ENCODE data around the gene CAPZA3. TPM values are rescaled to one million over a fixed set of nuclear protein-coding genes. Genes with fewer than 3 reads are reported as not detected.

CAPZA3 gene
- total RNA-seq, 1 experiment from 2014 or later = not detected

- no peaks in the 10 kb centered on the region for H3K27me3 ChIP-seq (replicated peaks; ENCODE audit: insufficient read depth, low read depth, low read length, poor library complexity)
- intact Hi-C loops (cut with micrococcal nuclease; ENCODE audit: unreplicated experiment) = no loop called here
- no TSS peak for BruUV-seq (replicated peaks)
- H3K4me1 ChIP-seq (ENCODE audit: insufficient read depth, low read length, poor library complexity, severe bottlenecking) = no peaks in the 10 kb centered on the region
- no peak overlapping the region for H3K27ac ChIP-seq (ENCODE audit: low read depth, low read length, poor library complexity, severe bottlenecking)
- CTCF ChIA-PET = no interaction called here
- H3K9me3 ChIP-seq (ENCODE audit: low read depth, low read length, poor library complexity, severe bottlenecking) = no peaks in the 10 kb centered on the region
- H3K36me3 ChIP-seq (ENCODE audit: insufficient read depth, low read length, poor library complexity, severe bottlenecking) = no peaks in the 10 kb centered on the region
- no peak for DNase-seq (ENCODE audit: low spot score)
- POLR2A ChIA-PET (ENCODE audit: low non-redundant PET) = no interaction called here
- no peak for TF ChIP-seq EZH2 (IDR thresholded peaks at IDR 0.05; ENCODE audit: borderline replicate concordance, low read depth, low read length, poor library complexity, severe bottlenecking)
- no peak overlapping the region for H3K4me3 ChIP-seq (ENCODE audit: low read depth, low read length, poor library complexity, severe bottlenecking)
Observed at GRCh38 chr12:18696971-18697602, 40.8 kb upstream of the CAPZA3 start.

- no peaks in the 10 kb centered on the region for H3K27me3 ChIP-seq (replicated peaks; ENCODE audit: insufficient read depth, low read depth, low read length, poor library complexity)
- H3K27ac ChIP-seq (ENCODE audit: low read depth, low read length, poor library complexity, severe bottlenecking) = no peak overlapping the region
- DNase-seq (ENCODE audit: low spot score) = no peak
- ChIA-PET POLR2A (ENCODE audit: low non-redundant PET) (no interaction called here), CTCF (no interaction called here)
- TF ChIP-seq CTCF (conservative IDR thresholded peaks at IDR 0.05; ENCODE audit: low read depth, low read length) (no peak), EZH2 (IDR thresholded peaks at IDR 0.05; ENCODE audit: borderline replicate concordance, low read depth, low read length, poor library complexity, severe bottlenecking) (no peak)
- no peaks in the 10 kb centered on the region for H3K9me3 ChIP-seq (ENCODE audit: low read depth, low read length, poor library complexity, severe bottlenecking)
- H3K4me3 ChIP-seq (ENCODE audit: low read depth, low read length, poor library complexity, severe bottlenecking) = no peak overlapping the region
- intact Hi-C loops (cut with micrococcal nuclease; ENCODE audit: unreplicated experiment) = no loop called here
- no peaks in the 10 kb centered on the region for H3K36me3 ChIP-seq (ENCODE audit: insufficient read depth, low read length, poor library complexity, severe bottlenecking)
- H3K4me1 ChIP-seq (ENCODE audit: insufficient read depth, low read length, poor library complexity, severe bottlenecking) = no peaks in the 10 kb centered on the region
- BruUV-seq (replicated peaks) = no TSS peak
Observed at GRCh38 chr12:18700271-18700670, 37.6 kb upstream of the CAPZA3 start.

GRCh38 chr12:18703321-18703720 is 34.6 kb upstream of the CAPZA3 start:
- intact Hi-C loops (cut with micrococcal nuclease; ENCODE audit: unreplicated experiment) = no loop called here
- Histone ChIP-seq H3K36me3 (ENCODE audit: insufficient read depth, low read length, poor library complexity, severe bottlenecking) (no peaks in the 10 kb centered on the region), H3K9me3 (ENCODE audit: low read depth, low read length, poor library complexity, severe bottlenecking) (no peaks in the 10 kb centered on the region), H3K4me3 (ENCODE audit: low read depth, low read length, poor library complexity, severe bottlenecking) (no peak overlapping the region), H3K4me1 (ENCODE audit: insufficient read depth, low read length, poor library complexity, severe bottlenecking) (no peaks in the 10 kb centered on the region), H3K27me3 (replicated peaks; ENCODE audit: insufficient read depth, low read depth, low read length, poor library complexity) (no peaks in the 10 kb centered on the region), H3K27ac (ENCODE audit: low read depth, low read length, poor library complexity, severe bottlenecking) (no peak overlapping the region)
- CTCF ChIA-PET = interaction anchor here (0.6 kb wide), 1 partner anchor 1846 kb away, joined by 8 read pairs; no protein-coding TSS in a partner anchor
- POLR2A ChIA-PET (ENCODE audit: low non-redundant PET) = no interaction called here
- no peak for DNase-seq (ENCODE audit: low spot score)
- TF ChIP-seq CTCF (conservative IDR thresholded peaks at IDR 0.05; ENCODE audit: low read depth, low read length) (no peak), EZH2 (IDR thresholded peaks at IDR 0.05; ENCODE audit: borderline replicate concordance, low read depth, low read length, poor library complexity, severe bottlenecking) (no peak)
- no TSS peak for BruUV-seq (replicated peaks)

- Histone ChIP-seq H3K4me1 (ENCODE audit: insufficient read depth, low read length, poor library complexity, severe bottlenecking) (no peaks in the 10 kb centered on the region), H3K27ac (ENCODE audit: low read depth, low read length, poor library complexity, severe bottlenecking) (no peak overlapping the region), H3K4me3 (ENCODE audit: low read depth, low read length, poor library complexity, severe bottlenecking) (no peak overlapping the region), H3K36me3 (ENCODE audit: insufficient read depth, low read length, poor library complexity, severe bottlenecking) (no peaks in the 10 kb centered on the region), H3K9me3 (ENCODE audit: low read depth, low read length, poor library complexity, severe bottlenecking) (no peaks in the 10 kb centered on the region), H3K27me3 (replicated peaks; ENCODE audit: insufficient read depth, low read depth, low read length, poor library complexity) (no peaks in the 10 kb centered on the region)
- BruUV-seq (replicated peaks) = no TSS peak
- DNase-seq (ENCODE audit: low spot score) = no peak
- intact Hi-C loops (cut with micrococcal nuclease; ENCODE audit: unreplicated experiment) = no loop called here
- CTCF ChIA-PET = no interaction called here
- TF ChIP-seq EZH2 (IDR thresholded peaks at IDR 0.05; ENCODE audit: borderline replicate concordance, low read depth, low read length, poor library complexity, severe bottlenecking) (no peak), CTCF (conservative IDR thresholded peaks at IDR 0.05; ENCODE audit: low read depth, low read length) (no peak)
- POLR2A ChIA-PET (ENCODE audit: low non-redundant PET) = no interaction called here
Observed at GRCh38 chr12:18703911-18704310, 34.0 kb upstream of the CAPZA3 start.

Measured in A673 (cell line).